Renal cortex interstitium (tissue), 11 donors: ENCODE results near the gene CDK5RAP2. TPM values are rescaled to one million over a fixed set of nuclear protein-coding genes. Genes with fewer than 3 reads are reported as not detected.
A peak's percentile ranks its signal among the peaks of the same experiment; 100 is the strongest.

Experiments
- DNase-seq, 11 donors: peaks; one replicate each; pipeline ENCODE4 v3.0.0-alpha.2; 2013; ENCODE audit warnings: low read depth in 9 of 11, low spot score in 4 of 11; ENCODE audit errors: extremely low read depth in 1 of 11
- polyA plus RNA-seq, 3 donors: library from polyadenylated mRNA; unstranded; fragments of 120-200 nt; gene quantifications; one replicate each; pipeline ENCODE4 v1.2.1, GENCODE V29; 2013; ENCODE audit not compliant: insufficient read length in 3 of 3

The CDK5RAP2 gene
- polyA plus RNA-seq, 3 donors, result 57.9 to 66.9 (median 61.8) TPM

GRCh38 chr9:120360046-120360445, 219.9 kb downstream of the CDK5RAP2 start:
- DNase-seq, result peak in 1 of 11 donors; percentile 13

DNA sequence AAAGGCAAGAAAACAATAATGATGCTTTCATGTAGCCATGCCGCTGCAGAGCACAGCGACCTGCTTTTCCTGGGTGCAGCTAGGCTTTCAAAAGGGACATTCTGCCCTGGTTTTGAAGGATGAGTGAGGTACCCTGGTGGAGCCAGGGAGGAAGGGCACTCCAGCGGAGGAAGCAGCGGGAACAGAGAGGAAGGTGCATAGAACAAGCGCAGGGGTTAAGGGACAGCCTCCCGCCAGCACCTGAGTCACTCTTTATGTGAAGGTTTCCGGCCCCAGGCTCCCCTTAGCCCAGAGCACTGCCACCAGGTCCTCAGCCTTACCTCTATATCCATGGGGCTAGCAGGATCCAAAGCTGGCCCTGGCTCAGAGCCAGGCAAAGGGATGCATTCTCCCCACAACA, 221.1 kb downstream of the CDK5RAP2 start:
- no peak for DNase-seq

DNA sequence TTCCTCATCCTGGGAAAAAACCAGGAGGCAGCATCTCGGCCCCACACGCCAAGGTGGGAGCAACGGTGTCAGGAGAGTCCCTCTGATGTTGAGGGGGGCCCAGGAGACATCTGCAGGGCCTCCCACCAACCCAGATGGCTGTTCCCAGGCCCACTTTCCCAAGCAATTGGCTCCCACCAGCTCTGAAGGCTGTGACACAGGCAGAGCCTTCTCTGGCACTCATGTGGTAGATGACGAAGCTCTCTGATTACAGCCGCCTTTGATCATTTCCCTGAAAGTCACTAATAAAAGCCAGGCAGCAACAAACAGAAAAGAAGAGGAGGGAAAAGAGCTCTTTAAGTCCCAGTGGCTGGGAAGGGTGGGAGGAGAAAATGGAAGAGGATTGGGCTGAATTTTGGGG, 226.5 kb downstream of the CDK5RAP2 start:
- peak in 7 of 11 donors; percentile 17 to 43 (median 33) for DNase-seq

GRCh38 chr9:120351106-120351505, 228.9 kb downstream of the CDK5RAP2 start:
- DNase-seq, result no peak

GRCh38 chr9:120350596-120350995, 229.4 kb downstream of the CDK5RAP2 start:
- no peak for DNase-seq

GRCh38 chr9:120348951-120349429, 231.0 kb downstream of the CDK5RAP2 start:
- peak in 5 of 11 donors; percentile 13 to 30 (median 22) for DNase-seq

DNA sequence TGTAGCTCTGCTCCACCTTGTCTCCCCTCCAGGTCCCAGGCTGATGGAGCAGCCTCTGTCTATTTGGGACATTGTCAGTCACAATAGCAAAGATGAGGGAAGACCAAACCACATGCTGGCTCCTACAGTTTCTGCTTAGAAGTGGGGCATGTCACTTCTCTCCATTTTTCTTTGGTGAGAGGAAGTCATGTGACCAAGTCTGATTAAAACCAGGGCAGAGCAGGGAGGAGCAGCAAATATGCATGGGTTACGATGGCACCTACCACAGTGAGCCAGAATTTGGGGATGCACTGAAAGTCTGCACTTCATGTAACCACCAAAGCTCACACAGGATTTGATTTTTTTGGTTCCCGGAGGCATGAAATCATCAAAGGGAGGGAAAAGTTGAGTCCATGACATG, 234.6 kb downstream of the CDK5RAP2 start:
- DNase-seq, result no peak

DNA sequence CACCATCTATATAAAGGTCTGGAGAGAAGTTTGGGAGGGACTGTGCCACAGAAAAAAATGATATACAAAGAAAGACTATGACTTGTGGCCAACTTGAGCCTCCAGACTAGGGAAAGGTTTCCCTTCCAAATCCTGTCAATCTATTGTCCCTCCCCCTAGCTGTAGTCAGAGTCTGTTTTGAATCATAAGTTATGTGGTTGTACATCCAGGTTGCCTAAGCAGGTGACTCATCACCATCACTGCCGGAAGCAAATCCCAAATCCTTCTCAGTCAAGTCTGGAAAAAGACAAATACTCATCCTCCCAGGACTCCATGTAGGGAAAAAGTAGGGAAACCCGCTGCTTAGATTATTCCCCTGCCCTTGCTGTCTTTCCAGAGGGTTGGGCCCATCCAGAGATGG, 235.7 kb downstream of the CDK5RAP2 start:
- no peak for DNase-seq

GRCh38 chr9:120343416-120343815, 236.6 kb downstream of the CDK5RAP2 start:
- DNase-seq, result no peak

Other genes starting within 250 kb of the CDK5RAP2 start
- 10 to 100 TPM; 15.2 to 19.2 (median 16.9) TPM for gene MEGF9, start 134.3 kb upstream of the CDK5RAP2 start, polyA plus RNA-seq
- 10 to 100 TPM; 43.2 to 45.8 (median 44.6) TPM for gene FBXW2, start 213.2 kb upstream of the CDK5RAP2 start, polyA plus RNA-seq